ENCODE data around the gene GXYLT2. TPM values are rescaled to one million over a fixed set of nuclear protein-coding genes. Genes with fewer than 3 reads are reported as not detected.

The GXYLT2 gene
- total and polyA plus RNA-seq, 5 donors from 2014 or later, result 0.06 to 0.25 (median 0.10) TPM; not detected in 1

- H3K27me3 Mint-ChIP-seq, result no peaks in the 10 kb centered on the region
- DNase-seq, result no peak
- Histone ChIP-seq H3K27ac (ENCODE audit: insufficient read depth, low read length, poor library complexity, severe bottlenecking) (no peak overlapping the region), H3K4me3 (ENCODE audit: low read depth, low read length) (peak overlapping the region; percentile 31), H3K36me3 (ENCODE audit: control insufficient read depth, insufficient read depth, low read length) (no peaks in the 10 kb centered on the region), H3K4me1 (ENCODE audit: control insufficient read depth, insufficient read depth, low read length, poor library complexity, severe bottlenecking) (peaks cover 38% of the 10 kb centered on the region), H3K9me3 (ENCODE audit: control insufficient read depth in 2 of 2, low read length in 2 of 2) (no peaks in the 10 kb centered on the region), H3K27me3 (ENCODE audit: control insufficient read depth, insufficient read depth, low read length) (no peaks in the 10 kb centered on the region)
- peak overlapping the region in 1 of 4 donors; percentile 37 for H3K4me3 Mint-ChIP-seq
- no peak for ATAC-seq (ENCODE audit: low read depth in 2 of 2)
- peak overlapping the region; percentile 3 to 72 (median 40) for H3K27ac Mint-ChIP-seq
- H3K36me3 Mint-ChIP-seq, result peaks cover 14% of the 10 kb centered on the region
- peaks cover 57 to 90% (median 70%) of the 10 kb centered on the region in 4 donors for H3K4me1 Mint-ChIP-seq
- no peaks in the 10 kb centered on the region for H3K9me3 Mint-ChIP-seq
Observed at GRCh38 chr3:73026111-73026759, 138.4 kb downstream of the GXYLT2 start.

Other genes starting within 250 kb of the GXYLT2 start
- 14.6 TPM for gene SHQ1, start 39.6 kb upstream of the GXYLT2 start, total RNA-seq
- gene SHQ1, start 39.6 kb upstream of the GXYLT2 start, polyA plus RNA-seq, result 10 to 100 TPM; 14.5 to 26.3 (median 21.2) TPM
- gene PPP4R2, start 108.8 kb downstream of the GXYLT2 start, total RNA-seq, result 98.4 TPM
- gene PPP4R2, start 108.8 kb downstream of the GXYLT2 start, polyA plus RNA-seq, result 10 to 100 TPM; 39.1 to 65.6 (median 51.7) TPM
- gene EBLN2, start 173.6 kb downstream of the GXYLT2 start, total RNA-seq, result 20.8 TPM
- gene EBLN2, start 173.6 kb downstream of the GXYLT2 start, polyA plus RNA-seq, result 1 to 10 TPM in 3 of 4 donors, under 1 TPM in 1; 0.80 to 1.3 (median 1.1) TPM

All from CD4-positive, CD25-positive, alpha-beta regulatory T cell (primary cell).